ENCODE measurements around the gene PCDH15. TPM values are rescaled to one million over a fixed set of nuclear protein-coding genes. Genes with fewer than 3 reads are reported as not detected.
A peak's percentile ranks its signal among the peaks of the same experiment; 100 is the strongest.

Gene PCDH15
- total RNA-seq, 1 experiment from 2014 or later, result 0.61 TPM

- Histone ChIP-seq H3K56ac (ENCODE audit: insufficient read length, low read depth, low read length) (no peak overlapping the region), H3K4me1 (ENCODE audit: insufficient read depth, low read length) (no peaks in the 10 kb centered on the region), H2BK120ac (ENCODE audit: low read depth, low read length, poor library complexity, severe bottlenecking) (no peak overlapping the region), H3T11ph (ENCODE audit: low read length) (no peak overlapping the region), H3K27me3 (ENCODE audit: insufficient read depth, low read length) (no peaks in the 10 kb centered on the region), H3K9ac (ENCODE audit: extremely low read depth, insufficient read length, low read length) (no peak overlapping the region), H3K18ac (ENCODE audit: insufficient read length, low read depth, low read length) (no peak overlapping the region), H3K23me2 (ENCODE audit: insufficient read length, low read depth, low read length, poor library complexity, severe bottlenecking) (no peaks in the 10 kb centered on the region), H4K5ac (ENCODE audit: insufficient read length, low read depth, low read length) (no peak overlapping the region), H2BK12ac (ENCODE audit: insufficient read length, low read depth, low read length) (no peak overlapping the region), H2BK5ac (ENCODE audit: insufficient read length, low read length) (no peak overlapping the region), H2BK15ac (ENCODE audit: low read depth, low read length) (no peak overlapping the region), H2AK5ac (ENCODE audit: insufficient read length, low read length) (no peak overlapping the region), H3K9me3 (ENCODE audit: control insufficient read depth, low read depth, low read length) (no peaks in the 10 kb centered on the region), H3K4me2 (ENCODE audit: insufficient read depth, insufficient read length, low read length) (no peak overlapping the region), H3K14ac (ENCODE audit: insufficient read depth, low read length) (no peak overlapping the region), H3K27ac (ENCODE audit: insufficient read length, low read depth, low read length) (no peak overlapping the region), H2BK20ac (ENCODE audit: low read depth, low read length, poor library complexity, severe bottlenecking) (no peak overlapping the region), H3K4ac (ENCODE audit: low read depth, low read length) (no peak overlapping the region), H4K8ac (replicated peaks; ENCODE audit: insufficient read length, low read depth, low read length) (no peak overlapping the region), H3K79me1 (ENCODE audit: insufficient read depth, low read depth, low read length, poor library complexity, severe bottlenecking) (no peaks in the 10 kb centered on the region), H4K91ac (ENCODE audit: insufficient read length, low read depth, low read length) (no peak overlapping the region), H3K79me2 (ENCODE audit: insufficient read depth, low read length) (no peaks in the 10 kb centered on the region), H2AFZ (ENCODE audit: low read length) (no peak overlapping the region), H4K20me1 (ENCODE audit: control insufficient read depth, insufficient read depth, insufficient read length) (no peaks in the 10 kb centered on the region), H3K23ac (ENCODE audit: insufficient read length, low read depth, low read length) (no peak overlapping the region)
- no peak for DNase-seq
- Mint-ChIP-seq H3K27me3 (ENCODE audit: low read depth) (no peaks in the 10 kb centered on the region), H3K9me3 (no peaks in the 10 kb centered on the region), H3K4me1 (no peaks in the 10 kb centered on the region), H3K27ac (0 out of 7 replicates have a peak overlapping the region, but pooled peaks of 1 of the 3 experiments have one; percentile 4), H3K4me3 (no peak overlapping the region), H3K36me3 (ENCODE audit: insufficient read depth in 1 of 3, low read depth in 3 of 3) (no peaks in the 10 kb centered on the region)
- TF ChIP-seq CTCF (conservative IDR thresholded peaks at IDR 0.05), result no peak
- WGBS (ENCODE audit: extremely low coverage, insufficient read length, low lambda C conversion rate), result no CpG with 5 or more reads among the region's 2 CpGs
Observed at GRCh38 chr10:54530299-54530698, 270.7 kb downstream of the PCDH15 start.

Measured in H9 (cell line).